Sigmoid colon (tissue), 7 donors: Measurements from ENCODE around the gene RPGR. TPM values are rescaled to one million over a fixed set of nuclear protein-coding genes. Genes with fewer than 3 reads are reported as not detected.

Experiments used
- DNase-seq: peaks from one replicate; pipeline ENCODE4 v3.0.0-alpha.2; 2019
- H3K27ac ChIP-seq, 4 donors: fragments of 200-600 bp; sonication (generic); one replicate each; pipeline ENCODE4 v1.5.1; 2016 to 2019; ENCODE audit warnings: mild to moderate bottlenecking in 1 of 4
- H3K27me3 ChIP-seq, 3 donors: fragments of 200-600 bp; sonication (generic); one replicate each; pipeline ENCODE4 v1.5.1; 2019; ENCODE audit warnings: mild to moderate bottlenecking in 1 of 3
- H3K36me3 ChIP-seq, 4 donors: fragments of 200-600 bp; sonication (generic); one replicate each; pipeline ENCODE4 v1.5.1; 2016 to 2019
- H3K4me1 ChIP-seq, 4 donors: fragments of 200-600 bp; sonication (generic); one replicate each; pipeline ENCODE4 v1.5.1; 2017 to 2019
- H3K4me3 ChIP-seq, 4 donors: fragments of 200-600 bp; sonication (generic); one replicate each; pipeline ENCODE4 v1.5.1; 2017 to 2019; ENCODE audit warnings: mild to moderate bottlenecking in 2 of 4, moderate library complexity in 1 of 4
- H3K9me3 ChIP-seq, 4 donors: fragments of 200-600 bp in 3 of 4; sonication (generic) in 3 of 4; one replicate each; pipeline versions ENCODE4 v1.5.1 to v1.6.1; 2013 to 2019
- CTCF ChIP-seq, 4 experiments: fragments of 450-650 bp in 3 of 4; fragments of 200-600 bp in 1 of 4; IDR thresholded peaks; one replicate each; pipeline ENCODE4 v1.5.1; 2016 to 2019; ENCODE audit warnings: antibody characterized with exemption in 4 of 4, mild to moderate bottlenecking in 3 of 4, moderate library complexity in 2 of 4
- EP300 ChIP-seq, 4 donors: sonication (generic); formaldehyde crosslinking; IDR thresholded peaks; one replicate each; pipeline ENCODE4 v1.6.1; 2017; ENCODE audit warnings: antibody characterized with exemption in 4 of 4
- POLR2A ChIP-seq, 2 donors: fragments of 450-650 bp; IDR thresholded peaks; one replicate each; pipeline ENCODE4 v1.6.1; 2016; ENCODE audit warnings: antibody characterized with exemption in 2 of 2, mild to moderate bottlenecking in 2 of 2, moderate library complexity in 2 of 2
- POLR2AphosphoS5 ChIP-seq, 4 donors: sonication (generic); formaldehyde crosslinking; IDR thresholded peaks; one replicate each; pipeline ENCODE4 v1.6.1; 2017; ENCODE audit warnings: antibody characterized with exemption in 4 of 4
- WGBS, 2 donors: extraction: QIAGEN DNeasy Blood & Tissue Kit; methylation state at CpG; one replicate each; pipeline ENCODE4 v1.1.7; 2013; 5-methylcytosine and 5-hydroxymethylcytosine counted together
- intact Hi-C: fragments of 100-400 bp; cut with DNase I; formaldehyde crosslinking; loops from one replicate; pipeline ENCODE4 v1.15.1; 2023
- polyA plus RNA-seq, 3 donors: library from polyadenylated mRNA; stranded (reverse); fragments of 200-250 nt; gene quantifications; one replicate each; pipeline ENCODE4 v1.2.3, GENCODE V29; 2013
- total RNA-seq, 4 donors: library from RNA; depleted of rRNA; stranded (reverse); fragments of >200 nt; gene quantifications; one replicate each; pipeline ENCODE4 v1.1.0, GENCODE V29; 2016
- donor health status: healthy with polysubstance abuse.
- donor health status: Bipolar disorder and iron deficiency.
- donor health status: healthy.

Gene RPGR
- total and polyA plus RNA-seq, 7 donors: 3.7 to 41.8 (median 9.3) TPM

- intact Hi-C loops: no loop called here
- H3K27ac ChIP-seq: no peak overlapping the region
- no peaks in the 10 kb centered on the region for H3K9me3 ChIP-seq
- no peak overlapping the region for H3K4me3 ChIP-seq
- H3K36me3 ChIP-seq: no peaks in the 10 kb centered on the region
- 96 to 97% methylated on average over 30 of the region's 30 CpGs for whole genome bisulfite sequencing, 2 donors
- no peaks in the 10 kb centered on the region for H3K27me3 ChIP-seq
- no peaks in the 10 kb centered on the region for H3K4me1 ChIP-seq
- DNase-seq: no peak
- TF ChIP-seq CTCF (IDR thresholded peaks at IDR 0.05): no peak
Measured at GRCh38 chrX:38256019-38256418, 71.3 kb downstream of the RPGR start.

- intact Hi-C loops: no loop called here
- TF ChIP-seq CTCF (IDR thresholded peaks at IDR 0.05) (no peak), POLR2AphosphoS5 (IDR thresholded peaks at IDR 0.05) (no peak), EP300 (IDR thresholded peaks at IDR 0.05) (no peak), POLR2A (IDR thresholded peaks at IDR 0.05) (no peak)
- H3K36me3 ChIP-seq: no peaks in the 10 kb centered on the region
- no peak for DNase-seq
- 9 to 54% methylated on average over 2 of the region's 2 CpGs for WGBS, 2 donors
- no peaks in the 10 kb centered on the region for H3K4me1 ChIP-seq
- H3K27me3 ChIP-seq: no peaks in the 10 kb centered on the region
- no peak overlapping the region for H3K27ac ChIP-seq
- H3K9me3 ChIP-seq: no peaks in the 10 kb centered on the region
- H3K4me3 ChIP-seq: no peak overlapping the region
Measured at GRCh38 chrX:38249965-38250364, 77.3 kb downstream of the RPGR start.

- Histone ChIP-seq H3K4me3 (no peak overlapping the region), H3K4me1 (no peaks in the 10 kb centered on the region), H3K36me3 (no peaks in the 10 kb centered on the region), H3K27me3 (no peaks in the 10 kb centered on the region), H3K9me3 (no peaks in the 10 kb centered on the region), H3K27ac (no peak overlapping the region)
- 88 to 96% methylated on average over 2 of the region's 2 CpGs for WGBS, 2 donors
- TF ChIP-seq CTCF (IDR thresholded peaks at IDR 0.05) (no peak), POLR2A (IDR thresholded peaks at IDR 0.05) (no peak)
- no peak for DNase-seq
- intact Hi-C loops: no loop called here
Measured at GRCh38 chrX:38247051-38247450, 80.3 kb downstream of the RPGR start.

GRCh38 chrX:38240541-38240940 lies 86.8 kb downstream of the RPGR start:
- no peak for DNase-seq

More at GRCh38 chrX:38240541-38240940, 86.8 kb downstream of the RPGR start:
- no peaks in the 10 kb centered on the region for H3K27me3 ChIP-seq
- no peaks in the 10 kb centered on the region for H3K9me3 ChIP-seq
- no peak overlapping the region for H3K27ac ChIP-seq
- H3K4me3 ChIP-seq: no peak overlapping the region
- TF ChIP-seq CTCF (IDR thresholded peaks at IDR 0.05): no peak
- TF ChIP-seq POLR2AphosphoS5 (IDR thresholded peaks at IDR 0.05): no peak
- no peak for TF ChIP-seq EP300 (IDR thresholded peaks at IDR 0.05)
- no peak for TF ChIP-seq POLR2A (IDR thresholded peaks at IDR 0.05)
- intact Hi-C loops: no loop called here
- H3K36me3 ChIP-seq: no peaks in the 10 kb centered on the region
- no peaks in the 10 kb centered on the region for H3K4me1 ChIP-seq
- WGBS, 2 donors: 79 to 90% methylated on average over 2 of the region's 2 CpGs
